K562 (cell line): Measurements from ENCODE around the gene C10orf105. TPM values are rescaled to one million over a fixed set of nuclear protein-coding genes. Genes with fewer than 3 reads are reported as not detected.
A peak's percentile ranks its signal among the peaks of the same experiment; 100 is the strongest.

Source experiments
- ADNP ChIP-seq: fragments of 200-800 bp; sonication (Bioruptor generic); IDR thresholded peaks from 2 replicates; pipeline ENCODE4 v1.6.1; 2016; ENCODE audit warnings: missing genetic modification characterization, missing compliant biosample characterization
- CCAR2 ChIP-seq: fragments of 200-400 bp; formaldehyde crosslinking; IDR thresholded peaks from 2 replicates; pipeline ENCODE4 v1.6.1; 2017; ENCODE audit warnings: mild to moderate bottlenecking, low read depth, low read length
- CTCF ChIP-seq, 3 experiments: IDR thresholded peaks in 2 of 3; conservative IDR thresholded peaks in 1 of 3; 2 replicates each; pipeline ENCODE4 v1.5.1; 2011 to 2012; ENCODE audit warnings: low read length in 3 of 3, mild to moderate bottlenecking in 3 of 3, control low read depth in 2 of 3, improper control_type of control experiment in 1 of 3, inconsistent platforms in 1 of 3, low read depth in 1 of 3, mixed read lengths in 1 of 3, moderate library complexity in 1 of 3; ENCODE audit not compliant: insufficient read depth in 2 of 3
- E2F3 ChIP-seq: fragments of 250-450 bp; sonication (Bioruptor Pico); IDR thresholded peaks from 2 replicates; pipeline ENCODE4 v1.4.0; 2020; ENCODE audit warnings: mild to moderate bottlenecking
- E4F1 ChIP-seq: fragments of 250-450 bp; sonication (Bioruptor Pico); IDR thresholded peaks from 2 replicates; pipeline ENCODE4 v1.5.0; 2021; ENCODE audit warnings: mild to moderate bottlenecking, borderline replicate concordance
- KAT7 ChIP-seq: sonication (generic); formaldehyde crosslinking; IDR thresholded peaks from 2 replicates; pipeline ENCODE4 v1.8.0; 2022; ENCODE audit warnings: missing genetic modification reagents, mild to moderate bottlenecking, borderline replicate concordance
- NCOA6 ChIP-seq: fragments of 450-650 bp; IDR thresholded peaks from 2 replicates; pipeline ENCODE4 v1.6.1; 2017; ENCODE audit warnings: mild to moderate bottlenecking
- NFE2L1 ChIP-seq: fragments of 450-650 bp; IDR thresholded peaks from 2 replicates; pipeline ENCODE4 v1.6.1; 2016; ENCODE audit warnings: missing genetic modification characterization, low read depth, mild to moderate bottlenecking, missing compliant biosample characterization, moderate library complexity, borderline replicate concordance
- NFRKB ChIP-seq: fragments of 450-650 bp; IDR thresholded peaks from 2 replicates; pipeline ENCODE4 v1.6.1; 2016; ENCODE audit warnings: low read depth
- NR1H2 ChIP-seq: sonication (generic); formaldehyde crosslinking; IDR thresholded peaks from 2 replicates; pipeline ENCODE4 v1.4.0; 2020; ENCODE audit warnings: mild to moderate bottlenecking, missing genetic modification reagents
- PHB ChIP-seq: fragments of 250-450 bp; sonication (Bioruptor Pico); IDR thresholded peaks from 2 replicates; pipeline ENCODE4 v1.5.0; 2021
- PHB2 ChIP-seq: fragments of 450-650 bp; IDR thresholded peaks from 2 replicates; pipeline ENCODE4 v1.6.1; 2017; ENCODE audit warnings: low read depth
- POLR3G ChIP-seq: IDR thresholded peaks from 2 replicates; pipeline ENCODE4 v1.6.1; 2011; ENCODE audit not compliant: insufficient read length, insufficient replicate concordance; ENCODE audit errors: extremely low read depth
- SLC30A9 ChIP-seq: fragments of 250-450 bp; sonication (Bioruptor Pico); IDR thresholded peaks from 2 replicates; pipeline ENCODE4 v1.8.0; 2022; ENCODE audit warnings: mild to moderate bottlenecking, moderate library complexity
- TAF1 ChIP-seq: IDR thresholded peaks from 2 replicates; pipeline ENCODE4 v1.6.1; 2011; ENCODE audit warnings: mild to moderate bottlenecking, low read length, moderate library complexity; ENCODE audit not compliant: insufficient read depth, control insufficient read depth, severe bottlenecking; ENCODE audit errors: extremely low read depth
- THRAP3 ChIP-seq: fragments of 450-650 bp; IDR thresholded peaks from 2 replicates; pipeline ENCODE4 v1.6.1; 2016; ENCODE audit warnings: mild to moderate bottlenecking, inconsistent platforms, borderline replicate concordance
- ZNF133 ChIP-seq: fragments of 250-450 bp; sonication (Bioruptor Pico); IDR thresholded peaks from 2 replicates; pipeline ENCODE4 v1.4.0; 2020; ENCODE audit warnings: mild to moderate bottlenecking
- ZNF143 ChIP-seq: sonication (generic); formaldehyde crosslinking; IDR thresholded peaks from 2 replicates; pipeline ENCODE4 v1.9.0; 2022; ENCODE audit warnings: mild to moderate bottlenecking, missing genetic modification reagents
- ZNF184 ChIP-seq: sonication (generic); formaldehyde crosslinking; IDR thresholded peaks from 2 replicates; pipeline ENCODE4 v1.5.0; 2020; ENCODE audit warnings: missing genetic modification reagents
- ZNF408 ChIP-seq: fragments of 250-450 bp; sonication (Bioruptor Pico); IDR thresholded peaks from 2 replicates; pipeline ENCODE4 v1.4.0; 2020; ENCODE audit warnings: low read depth, mild to moderate bottlenecking, moderate library complexity
- ZNF518B ChIP-seq: fragments of 250-450 bp; sonication (Bioruptor Pico); IDR thresholded peaks from 2 replicates; pipeline ENCODE4 v1.5.0; 2021; ENCODE audit warnings: mild to moderate bottlenecking, moderate library complexity
- ZNF551 ChIP-seq: fragments of 250-450 bp; sonication (Bioruptor Pico); IDR thresholded peaks from 2 replicates; pipeline ENCODE4 v1.5.0; 2021; ENCODE audit warnings: mild to moderate bottlenecking, moderate library complexity
- ZNF699 ChIP-seq: fragments of 250-450 bp; sonication (Bioruptor Pico); IDR thresholded peaks from 2 replicates; pipeline ENCODE4 v1.8.0; 2021; ENCODE audit warnings: mild to moderate bottlenecking, moderate library complexity; ENCODE audit not compliant: insufficient replicate concordance
- polyA plus RNA-seq, 8 experiments: library from polyadenylated mRNA; depleted of rRNA in 4 of 8; stranded (reverse) in 5 of 8; unstranded in 3 of 8; fragments of >200 nt; fragmentation: Nextera tagmentation in 2 of 8; fragmentation: Illumina TruSeq in 1 of 8; extraction: Ambion mirVana in 2 of 8; extraction: Trizol in 1 of 8; gene quantifications; 2 replicates each; pipeline versions ENCODE4 v1.2.1 to v1.2.3, GENCODE V29; 2011 to 2014; ENCODE audit warnings: inconsistent platforms in 1 of 8, missing spikeins in 1 of 8
- total RNA-seq, 7 experiments: library from RNA; depleted of rRNA in 6 of 7; stranded (reverse); fragments of >200 nt in 6 of 7; fragmentation: Illumina TruSeq in 2 of 7; extraction: Trizol in 2 of 7; gene quantifications; 2 replicates each; pipeline versions ENCODE4 v1.2.1 to v1.2.3, GENCODE V29; 2011 to 2021; ENCODE audit warnings: low replicate concordance in 1 of 7

The C10orf105 gene
- total and polyA plus RNA-seq, 9 of the 15 experiments (the other 6 are each of a cell fraction or from before 2014, with no cell fraction given) = 0.03 to 0.25 (median 0.04) TPM; not detected in 3

- TF ChIP-seq ZNF518B (no peak), ZNF551 (CRISPR knock-in tag) (no peak), CTCF (IDR thresholded peaks at IDR 0.05 in 2 of 3, conservative IDR thresholded peaks at IDR 0.05 in 1 of 3; ENCODE audit: insufficient read depth in 2 of 3, low read depth in 1 of 3, low read length in 3 of 3) (no peak), SLC30A9 (CRISPR knock-in tag) (no peak), ZNF408 (CRISPR knock-in tag) (no peak), NR1H2 (CRISPR knock-in tag) (no peak), E4F1 (CRISPR knock-in tag) (no peak), NFE2L1 (tag) (no peak), ADNP (no peak), KAT7 (CRISPR knock-in tag) (no peak), ZNF699 (no peak), THRAP3 (no peak), NCOA6 (no peak), ZNF143 (CRISPR knock-in tag) (no peak), PHB2 (no peak), NFRKB (peak; percentile 19; the same call in 1 of the 2 replicates), ZNF133 (CRISPR knock-in tag) (no peak), ZNF184 (no peak), POLR3G (no peak), PHB (CRISPR knock-in tag) (peak; percentile 66; the same call in 1 of the 2 replicates), TAF1 (no peak), CCAR2 (no peak), E2F3 (CRISPR knock-in tag) (0 out of 2 replicates have a peak, but pooled peaks have one; percentile 62)
Observed at GRCh38 chr10:71747039-71747531, 27.5 kb upstream of the C10orf105 start (continued).
